ENCODE results near the gene TTC8.

Gene TTC8

GRCh38 chr14:88908216-88908615 lies 83.8 kb downstream of the TTC8 start:
- no peak overlapping the region for H3K9ac ChIP-seq (ENCODE audit: low read depth, low read length)
- no peaks in the 10 kb centered on the region for H3K36me3 ChIP-seq (ENCODE audit: insufficient read depth, low read length)
- no peaks in the 10 kb centered on the region for H3K9me3 ChIP-seq (ENCODE audit: control insufficient read depth, insufficient read depth, low read length)
- no peaks in the 10 kb centered on the region for H3K4me1 ChIP-seq (ENCODE audit: insufficient read depth, low read length)

- Histone ChIP-seq H3K9ac (ENCODE audit: low read depth, low read length) (no peak overlapping the region), H3K9me3 (ENCODE audit: control insufficient read depth, insufficient read depth, low read length) (no peaks in the 10 kb centered on the region), H3K36me3 (ENCODE audit: insufficient read depth, low read length) (no peaks in the 10 kb centered on the region), H3K4me1 (ENCODE audit: insufficient read depth, low read length) (no peaks in the 10 kb centered on the region)
These were observed 85.9 kb downstream of the TTC8 start for GRCh38 chr14:88910386-88910785.

GRCh38 chr14:88911809-88912208 lies 87.4 kb downstream of the TTC8 start:
- no peak overlapping the region for H3K9ac ChIP-seq (ENCODE audit: low read depth, low read length)
- H3K9me3 ChIP-seq (ENCODE audit: control insufficient read depth, insufficient read depth, low read length): no peaks in the 10 kb centered on the region
- no peaks in the 10 kb centered on the region for H3K36me3 ChIP-seq (ENCODE audit: insufficient read depth, low read length)
- no peaks in the 10 kb centered on the region for H3K4me1 ChIP-seq (ENCODE audit: insufficient read depth, low read length)

GRCh38 chr14:88914956-88915355 lies 90.5 kb downstream of the TTC8 start:
- Histone ChIP-seq H3K9me3 (ENCODE audit: control insufficient read depth, insufficient read depth, low read length) (no peaks in the 10 kb centered on the region), H3K4me1 (ENCODE audit: insufficient read depth, low read length) (no peaks in the 10 kb centered on the region), H3K9ac (ENCODE audit: low read depth, low read length) (no peak overlapping the region), H3K36me3 (ENCODE audit: insufficient read depth, low read length) (no peaks in the 10 kb centered on the region)

GRCh38 chr14:88919502-88919901 lies 95.1 kb downstream of the TTC8 start:
- Histone ChIP-seq H3K9ac (ENCODE audit: low read depth, low read length) (no peak overlapping the region), H3K36me3 (ENCODE audit: insufficient read depth, low read length) (no peaks in the 10 kb centered on the region), H3K9me3 (ENCODE audit: control insufficient read depth, insufficient read depth, low read length) (no peaks in the 10 kb centered on the region), H3K4me1 (ENCODE audit: insufficient read depth, low read length) (no peaks in the 10 kb centered on the region)

All from ES-I3 (cell line).